GM19043 (cell line): ENCODE data around the gene C2CD2.
A peak's percentile ranks its signal among the peaks of the same experiment; 100 is the strongest.

Source experiments
- ATAC-seq: cut with Tn5 transposase; IDR thresholded peaks from one replicate; pipeline ENCODE4 v1.9.1; 2021; ENCODE audit warnings: low read depth; ENCODE audit not compliant: unreplicated experiment

The C2CD2 gene

DNA sequence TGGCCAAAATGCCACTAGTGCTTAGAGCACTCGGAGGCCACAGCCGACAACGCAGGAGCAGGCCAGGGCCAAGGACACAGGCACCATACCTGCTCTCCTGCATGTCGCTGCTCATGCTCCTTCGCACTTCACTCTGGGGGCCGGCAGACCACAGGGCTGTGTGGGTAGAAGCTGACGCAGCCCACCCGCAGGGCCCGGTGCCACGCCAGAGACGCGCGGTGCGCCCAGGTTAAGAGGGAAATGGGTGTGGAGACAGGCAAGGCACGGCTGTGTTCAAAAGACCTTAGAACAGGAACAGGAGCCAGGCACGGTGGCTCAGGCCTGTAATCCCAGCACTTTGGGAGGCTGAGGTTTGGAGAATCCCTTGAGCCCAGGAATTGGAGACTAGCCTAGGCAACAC is 61.1 kb downstream of the C2CD2 start:
- no peak for ATAC-seq

DNA sequence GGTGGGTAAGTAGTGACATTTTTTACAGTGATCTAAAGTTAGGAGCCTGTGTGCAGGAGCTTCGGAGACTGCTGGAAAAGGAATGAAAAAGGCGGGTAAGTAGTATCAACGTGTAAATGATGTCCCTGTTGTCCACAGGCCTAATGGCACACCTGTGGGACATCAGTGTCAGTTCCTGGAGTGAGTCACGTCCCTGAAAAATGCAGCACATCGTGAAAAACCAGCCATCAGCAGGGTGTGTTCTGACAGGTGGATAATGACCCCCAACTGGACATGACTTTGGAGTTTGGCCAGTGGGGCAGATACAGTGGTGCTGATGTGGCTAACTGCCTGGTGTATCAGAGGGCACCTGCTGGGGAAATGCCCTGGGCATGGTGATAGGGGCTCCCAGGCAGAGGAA is 62.7 kb downstream of the C2CD2 start:
- no peak for ATAC-seq

DNA sequence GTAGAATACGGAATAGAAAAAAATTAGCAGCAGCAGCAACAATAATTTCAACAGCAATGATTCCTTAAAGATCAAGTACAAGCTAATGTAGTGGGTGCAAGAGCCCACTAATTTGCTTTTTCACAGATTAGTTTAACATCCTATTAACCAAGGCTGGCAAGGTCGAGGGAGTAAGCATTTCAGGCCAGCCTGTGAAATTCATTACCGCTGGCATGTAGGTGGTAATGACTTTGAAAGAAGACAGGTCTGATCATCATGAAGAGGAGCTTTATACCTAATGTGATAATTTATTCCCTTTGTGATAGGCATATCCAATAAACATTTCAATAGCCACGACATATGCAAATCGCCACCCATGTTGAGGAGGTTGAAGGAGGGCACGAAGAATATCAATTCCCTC is 63.5 kb downstream of the C2CD2 start:
- no peak for ATAC-seq

DNA sequence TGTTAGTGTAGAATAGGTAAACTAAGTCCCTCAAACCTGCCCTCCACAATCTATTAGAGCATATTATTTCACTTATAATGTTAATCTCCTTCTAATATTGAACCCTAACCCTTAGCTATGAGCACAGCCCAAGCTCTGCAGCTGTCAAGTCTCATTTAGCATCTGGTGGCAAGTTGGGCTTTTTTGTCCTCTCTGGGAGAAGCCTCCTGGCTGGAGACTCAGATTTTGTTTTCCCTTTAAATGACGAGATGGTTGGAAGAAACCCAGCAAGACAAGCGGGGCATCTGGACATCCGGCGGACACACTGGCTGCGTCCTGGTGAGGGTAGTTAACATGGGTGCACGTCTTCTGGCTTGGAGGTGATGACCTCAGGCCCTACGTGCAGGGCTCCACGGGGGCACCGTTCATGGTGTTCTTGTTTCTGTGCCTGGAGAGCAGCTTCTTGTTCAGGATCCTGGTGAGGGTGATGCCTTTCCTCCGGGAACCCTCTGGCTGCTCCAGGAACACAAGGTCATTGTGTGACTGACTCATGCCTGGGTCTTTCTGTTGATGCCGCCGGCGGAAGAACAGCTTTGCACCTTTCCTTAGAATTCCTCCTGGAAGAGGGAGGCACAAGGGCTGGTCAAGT is 65.0 kb downstream of the C2CD2 start:
- ATAC-seq = no peak

DNA sequence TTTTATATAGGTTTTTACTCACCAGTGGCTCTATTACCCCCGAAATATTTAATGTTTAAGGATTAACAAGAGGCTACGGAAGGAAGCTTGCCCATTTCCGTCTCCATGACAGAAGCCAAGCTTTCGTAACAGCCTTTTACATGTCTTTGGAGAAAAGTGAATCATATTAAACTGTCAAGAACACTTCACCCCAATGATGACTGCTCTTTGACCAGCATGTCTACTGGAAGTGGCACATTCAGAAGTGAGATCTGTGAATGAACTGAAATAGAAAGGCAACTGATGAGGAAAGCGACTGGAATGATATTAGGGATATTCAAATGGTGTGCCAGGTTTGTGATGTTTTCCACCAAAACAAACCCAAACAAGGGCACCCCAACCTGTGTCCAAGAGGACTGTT is 66.2 kb downstream of the C2CD2 start:
- no peak for ATAC-seq

DNA sequence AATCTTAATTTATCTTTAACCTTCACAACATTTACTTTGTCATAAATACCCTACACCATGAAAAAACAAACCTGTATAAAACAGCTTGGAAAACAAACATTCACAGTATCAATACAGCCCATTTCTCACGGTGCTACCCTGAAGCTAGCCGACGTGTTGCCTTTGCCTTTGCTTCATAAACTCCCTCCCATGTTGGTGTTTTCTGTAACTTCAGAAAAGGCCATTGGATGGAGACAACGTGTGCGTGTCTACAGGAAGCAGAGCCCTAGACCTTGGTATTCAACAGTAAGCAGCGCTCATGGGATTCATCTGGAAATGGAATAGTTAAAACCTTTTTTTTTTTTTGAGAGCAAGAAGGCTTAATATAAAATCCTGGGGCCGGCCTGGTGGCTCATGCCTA is 67.5 kb downstream of the C2CD2 start:
- ATAC-seq = no peak

DNA sequence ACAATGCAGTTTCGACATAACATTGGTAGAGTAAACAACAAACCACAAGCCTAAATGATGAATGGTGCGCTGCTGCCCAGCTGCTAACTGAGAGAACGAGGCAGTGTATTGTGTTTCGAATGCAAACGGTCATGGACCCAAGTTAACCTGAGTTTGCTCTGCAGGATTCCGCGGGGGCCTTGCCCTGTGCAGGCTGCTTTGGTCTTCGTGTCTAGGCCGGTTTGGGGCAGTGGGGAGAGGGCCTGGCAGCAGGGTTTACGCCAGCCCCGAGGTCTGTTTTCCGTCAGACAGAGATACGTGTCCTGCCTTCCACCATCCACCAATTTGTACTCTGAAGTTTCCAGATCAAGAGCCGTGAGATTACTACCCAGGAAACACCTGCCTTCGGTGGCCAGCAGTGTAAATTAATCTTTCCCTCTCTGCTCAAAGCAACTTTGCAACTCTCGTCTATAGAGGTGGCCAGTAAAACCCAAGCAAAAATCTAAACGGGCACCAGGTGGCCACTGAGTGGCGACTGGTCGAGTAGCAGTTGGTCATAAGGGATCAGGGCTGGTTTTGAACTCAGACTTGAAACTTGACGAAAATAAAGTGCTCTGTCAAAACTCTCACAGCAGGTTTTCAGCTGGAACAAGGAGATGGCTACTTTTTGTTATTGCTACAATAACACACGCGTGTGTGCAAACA is 68.3 kb downstream of the C2CD2 start:
- no peak for ATAC-seq

DNA sequence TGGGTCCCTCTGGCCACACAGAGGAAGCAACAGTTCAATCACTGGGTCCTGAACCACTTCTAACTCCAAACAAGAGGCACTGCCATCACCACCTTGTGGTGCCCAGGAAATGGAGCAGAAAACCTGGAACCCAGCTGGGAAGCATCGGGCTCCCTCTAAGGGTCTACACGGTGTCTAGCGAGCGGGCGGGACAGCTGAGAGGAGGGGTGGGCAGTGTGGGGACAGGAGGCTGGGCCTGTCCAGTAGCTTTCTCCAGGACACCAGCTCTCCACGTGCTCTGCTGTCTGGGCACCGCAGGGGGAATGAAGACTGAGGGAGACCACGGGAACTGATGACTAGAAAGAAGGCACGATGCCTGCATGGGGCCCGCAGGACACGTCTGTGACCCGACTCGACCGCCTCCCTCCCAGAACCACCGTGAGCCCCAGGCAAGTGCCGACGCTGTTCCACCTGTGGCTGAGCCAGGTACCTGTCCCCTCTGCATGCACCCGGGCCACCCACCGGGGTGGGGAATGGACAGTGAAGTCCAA is 69.3 kb downstream of the C2CD2 start:
- no peak for ATAC-seq

DNA sequence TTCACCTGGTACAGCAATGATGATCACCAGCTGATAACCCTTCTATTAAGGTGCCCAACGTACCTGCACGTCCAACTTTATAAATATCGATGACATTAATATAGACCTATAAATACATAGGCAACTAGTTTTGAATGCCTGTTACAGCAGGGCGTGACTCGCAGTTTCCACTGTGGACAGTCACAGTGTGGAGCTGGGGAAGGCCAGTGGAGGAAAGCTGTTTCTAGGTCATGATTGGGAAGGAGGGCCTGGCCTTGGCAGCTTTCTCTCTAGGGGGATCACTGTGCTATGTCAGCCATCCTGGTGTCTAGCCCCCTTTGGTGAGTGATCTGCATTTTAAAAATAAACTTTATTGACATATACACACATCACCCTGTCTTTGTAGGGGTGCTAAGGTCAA is 70.2 kb downstream of the C2CD2 start:
- ATAC-seq = no peak

DNA sequence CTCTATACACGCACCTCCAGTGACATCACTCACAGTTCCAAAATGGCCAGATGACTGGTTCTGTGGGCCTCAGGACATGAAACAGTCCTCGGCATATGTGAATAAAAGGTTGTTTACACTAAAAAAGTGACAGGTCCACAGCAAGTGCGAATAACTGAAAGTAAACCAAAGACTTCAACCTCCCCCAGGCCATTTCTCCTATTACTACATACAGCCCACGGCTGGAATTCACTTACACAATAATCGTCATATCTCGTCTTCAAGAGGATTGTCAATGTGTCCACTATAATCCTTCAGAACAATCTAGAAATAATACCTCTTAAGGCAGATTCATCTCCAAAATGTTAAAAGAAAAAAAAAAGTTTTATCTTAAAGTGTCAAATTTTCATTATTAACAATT is 72.8 kb downstream of the C2CD2 start:
- no peak for ATAC-seq

DNA sequence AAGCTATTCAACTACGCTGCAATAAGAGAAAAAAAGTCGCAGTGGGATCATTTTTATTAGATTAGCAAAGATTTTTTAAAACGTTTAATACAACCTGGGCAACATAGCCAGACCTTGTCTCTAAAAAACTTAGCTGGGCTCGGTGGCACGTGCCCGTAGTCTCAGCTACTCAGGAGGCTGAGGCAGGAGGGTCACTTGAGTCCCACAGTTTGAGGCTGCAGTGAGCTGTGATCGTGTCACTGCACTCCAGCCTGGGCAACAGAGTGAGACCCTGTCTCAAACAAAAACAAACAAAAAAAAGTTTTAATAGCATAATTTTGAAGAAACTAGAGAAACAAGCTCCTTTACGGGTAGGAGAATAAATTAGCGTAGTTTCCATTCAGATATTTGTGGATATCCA is 73.7 kb downstream of the C2CD2 start:
- no peak for ATAC-seq

DNA sequence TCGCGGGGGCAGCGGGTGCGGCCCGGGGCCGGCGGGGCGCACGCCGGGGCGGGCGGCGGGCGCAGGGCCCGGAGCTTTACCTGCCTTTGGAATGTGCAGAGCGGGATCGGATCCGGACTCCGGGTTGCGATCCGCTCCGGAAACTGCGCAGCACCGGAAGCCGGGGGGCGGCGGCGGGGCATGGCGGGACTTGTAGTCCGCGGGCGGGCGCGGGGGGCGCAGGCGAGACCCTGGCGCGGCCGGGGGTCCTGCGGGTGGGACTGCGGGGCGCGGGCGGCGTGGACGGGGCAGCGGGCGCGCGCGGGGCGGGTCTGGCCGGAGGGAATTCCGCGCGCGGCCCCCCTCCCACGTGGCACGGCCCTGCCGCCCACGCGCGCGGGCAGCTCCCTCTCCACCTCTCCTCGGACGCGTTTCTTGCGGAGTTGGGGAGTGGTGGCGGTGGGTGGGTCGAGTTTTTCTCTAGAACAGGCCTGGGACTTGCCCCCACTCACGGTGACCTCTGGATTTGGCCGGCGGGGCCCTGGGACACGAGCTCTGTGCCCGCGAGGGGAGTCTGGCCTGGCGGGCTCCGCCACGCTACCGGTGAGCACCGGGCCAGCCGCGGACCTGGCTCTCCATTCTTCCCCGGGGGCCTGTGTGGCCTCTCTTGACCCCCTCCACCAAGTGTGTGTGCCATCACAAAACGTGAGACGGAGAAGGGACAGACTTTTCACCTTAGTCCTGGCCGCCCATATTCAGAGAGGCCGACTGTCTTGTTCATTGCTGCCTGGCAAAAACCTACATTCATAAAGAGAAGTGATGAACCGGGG is 74.4 kb downstream of the C2CD2 start, which contains the start of gene PRDM15:
PRDM15 (minus strand) TSS at position 155 of the 809 bp plus-strand sequence. CDS start 18,981 bp downstream, outside the sequence.
- peak; percentile 56 for ATAC-seq

DNA sequence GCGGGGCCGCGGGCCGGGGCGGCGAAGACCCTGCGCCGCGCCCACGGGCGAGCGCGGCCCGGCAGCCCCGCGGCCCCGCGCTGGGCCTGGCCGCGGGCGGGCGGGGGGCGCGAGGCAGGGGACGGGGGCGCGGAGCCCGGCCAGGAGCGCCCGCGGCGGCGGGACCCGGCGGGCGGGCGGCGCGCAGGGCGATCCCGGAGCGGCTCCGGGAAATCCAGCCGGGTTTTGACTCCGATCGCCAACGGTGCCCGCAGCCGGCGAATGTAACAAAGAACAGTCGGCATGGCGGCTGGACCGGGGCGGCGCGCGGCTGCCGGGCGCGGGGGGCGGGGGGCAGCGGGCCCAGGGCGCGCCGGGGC is 75.0 kb downstream of the C2CD2 start:
- peak; percentile 34 for ATAC-seq

DNA sequence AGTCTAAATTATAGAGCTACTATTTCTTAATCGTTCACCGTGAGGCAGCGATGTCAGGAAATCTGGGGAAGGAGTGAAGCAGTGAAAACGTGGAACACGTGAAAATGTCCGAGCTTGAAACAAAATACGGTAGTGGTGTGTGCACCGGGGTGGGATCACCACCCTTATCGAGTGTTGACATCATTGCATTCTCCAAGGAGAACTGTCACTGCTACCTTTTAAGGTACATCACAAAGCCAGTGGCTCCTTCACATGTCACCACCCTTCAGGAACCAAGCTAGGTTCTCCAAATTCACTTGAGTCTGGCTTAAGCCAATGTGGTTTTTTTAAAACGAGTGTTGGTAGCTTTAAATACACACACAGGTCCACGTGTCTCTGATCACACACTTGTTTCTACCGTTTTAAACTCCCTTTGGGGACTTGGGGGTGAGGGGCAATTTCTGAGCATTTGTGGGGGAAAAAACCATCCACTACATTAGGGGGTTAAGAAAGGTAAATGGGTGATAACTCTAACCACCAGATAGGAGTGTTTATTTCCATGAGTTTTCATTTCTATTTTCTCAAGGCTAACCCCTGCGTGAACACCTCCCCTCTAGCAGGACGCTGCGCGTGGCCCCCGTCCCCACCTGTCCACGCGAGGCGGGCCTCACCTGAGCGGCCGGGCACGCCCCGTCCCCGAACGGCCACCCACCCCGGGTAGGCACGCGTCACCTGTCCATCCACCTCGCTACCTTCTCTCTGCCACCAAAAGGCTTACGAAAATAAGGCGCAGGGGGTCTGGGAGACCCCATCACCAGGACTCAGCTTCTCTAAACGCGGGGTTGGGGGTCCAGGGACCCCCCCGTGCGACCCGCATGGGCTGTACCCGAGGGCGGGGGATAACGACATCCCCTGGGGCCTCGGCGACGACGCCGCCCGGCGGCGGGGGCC is 75.7 kb downstream of the C2CD2 start:
- ATAC-seq = peak; percentile 21

DNA sequence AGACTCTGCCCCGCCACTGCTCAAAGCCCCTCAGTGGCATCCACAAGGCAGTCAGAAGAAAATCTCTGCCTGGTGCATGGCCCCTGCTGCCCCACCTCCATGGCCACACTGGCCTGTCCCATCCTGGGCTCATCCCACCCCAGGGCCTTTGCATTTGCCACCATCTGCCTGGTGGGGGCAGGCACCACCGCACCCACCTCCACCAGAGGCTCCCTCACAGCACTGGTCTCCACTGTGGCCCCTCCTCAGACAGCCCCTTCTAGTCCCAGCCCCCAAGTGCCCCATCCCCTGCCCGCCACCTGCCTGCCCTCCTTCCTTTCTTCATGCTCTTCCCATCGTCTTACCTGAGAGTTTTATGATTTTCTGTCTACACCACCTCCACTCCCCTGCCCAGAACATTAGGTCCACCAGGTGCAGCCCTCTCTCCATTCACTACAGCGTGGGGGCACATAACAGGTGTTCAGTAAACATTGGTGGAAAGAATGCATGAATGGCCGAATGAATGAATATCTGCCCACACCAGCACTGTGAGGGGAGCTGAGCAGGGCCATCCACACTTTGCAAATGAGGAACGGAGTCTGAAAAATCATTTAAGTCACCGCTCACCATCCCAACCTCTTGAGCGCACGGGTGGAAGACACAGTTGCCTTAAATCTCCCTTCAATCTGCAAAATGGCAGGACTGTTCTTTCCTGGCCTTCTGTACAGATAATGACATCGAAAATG is 76.7 kb downstream of the C2CD2 start:
- ATAC-seq = no peak

DNA sequence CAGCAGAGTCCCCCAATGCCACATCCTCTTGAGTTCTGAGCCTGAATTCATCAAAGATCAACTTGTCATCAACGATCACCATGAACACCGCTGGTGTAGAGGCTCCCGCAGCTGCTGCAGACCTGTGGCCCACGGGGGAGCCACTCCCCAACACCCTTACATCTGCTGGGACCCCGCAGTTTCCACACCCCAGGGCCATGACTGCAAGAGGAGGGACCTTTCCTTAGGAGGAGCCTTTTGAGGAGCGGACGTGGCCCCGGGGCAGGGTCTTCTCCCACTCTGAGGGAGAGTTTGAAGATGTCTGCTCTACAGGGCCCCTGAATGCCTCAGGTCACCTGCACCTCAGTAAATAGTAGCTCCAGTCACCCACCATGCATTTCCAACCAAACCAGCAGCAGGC is 77.4 kb downstream of the C2CD2 start:
- ATAC-seq = no peak

DNA sequence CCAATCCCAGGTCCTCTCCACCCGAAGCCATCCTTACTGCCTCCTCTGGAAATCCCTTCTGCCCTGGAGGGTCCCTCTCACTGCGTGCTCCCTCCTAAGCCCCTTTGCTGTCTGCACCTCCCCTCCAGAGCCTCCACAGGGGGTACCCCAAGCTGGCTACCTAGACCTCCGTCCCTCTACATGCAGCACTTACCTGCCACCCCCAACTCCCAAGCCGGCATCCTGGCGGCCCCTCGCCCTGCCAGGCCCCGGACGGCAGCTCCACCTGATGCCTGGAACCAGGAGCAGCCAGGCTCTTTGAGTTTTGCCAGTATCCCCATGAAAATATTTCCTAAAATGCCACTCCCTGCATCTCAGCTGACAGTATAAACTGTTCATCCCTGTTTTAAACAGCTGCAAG is 78.7 kb downstream of the C2CD2 start:
- no peak for ATAC-seq

DNA sequence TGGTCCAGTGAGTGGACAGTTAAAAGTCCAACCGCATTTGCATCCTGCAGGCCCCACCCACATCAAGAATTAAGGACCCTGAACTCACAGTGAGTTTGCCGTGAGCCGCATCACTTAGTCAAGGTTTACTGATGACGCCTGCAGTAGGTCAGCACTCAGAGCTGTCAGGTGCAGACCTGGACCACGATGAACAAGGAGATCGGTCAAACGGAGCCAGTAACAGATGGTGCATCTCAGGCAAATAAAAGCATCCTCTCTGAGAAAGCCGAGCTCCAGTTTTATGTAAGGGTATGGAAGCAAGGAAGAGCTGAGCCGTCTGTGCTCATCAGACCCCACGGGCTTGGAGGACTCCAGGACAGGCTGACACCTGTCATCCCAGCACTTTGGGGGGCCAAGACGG is 79.2 kb downstream of the C2CD2 start:
- no peak for ATAC-seq

DNA sequence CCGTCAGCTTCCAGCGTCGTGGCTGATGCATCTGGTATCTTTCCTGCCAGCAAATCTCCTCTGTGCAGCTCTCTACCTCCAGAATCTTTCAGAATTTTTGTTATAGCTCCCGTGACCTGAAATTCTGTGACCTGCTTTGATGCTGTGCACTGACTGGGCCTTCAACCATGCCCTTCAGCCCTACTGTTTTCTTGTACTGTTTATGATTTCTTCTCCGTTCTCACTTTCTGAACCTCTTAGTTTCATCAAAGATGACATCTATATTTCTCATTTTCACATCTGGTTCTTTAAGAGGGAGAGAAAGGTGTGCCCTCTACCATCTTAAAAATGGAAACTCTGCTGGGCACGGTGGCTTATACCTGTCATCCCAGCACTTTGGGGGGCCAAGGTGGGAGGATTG is 80.4 kb downstream of the C2CD2 start:
- no peak for ATAC-seq

DNA sequence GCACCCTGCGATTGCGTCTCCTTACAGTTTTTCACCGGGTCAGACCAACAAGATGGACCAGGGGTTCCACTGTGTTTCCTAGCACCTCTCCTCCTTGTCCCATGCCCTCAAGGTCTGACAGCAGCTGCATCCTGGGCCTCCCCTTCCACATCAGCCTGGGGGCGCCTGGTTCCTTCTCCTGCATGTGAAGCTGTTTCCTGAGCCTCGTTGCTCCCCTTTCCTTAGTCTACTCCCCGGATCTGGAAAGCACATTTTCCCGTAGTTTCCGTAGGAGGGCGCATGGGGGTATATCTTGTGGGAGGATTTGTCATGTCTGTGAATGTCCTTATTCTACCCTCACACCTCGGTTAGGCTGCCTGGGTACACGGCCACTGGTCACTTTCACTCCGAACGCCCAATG is 80.8 kb downstream of the C2CD2 start:
- ATAC-seq = no peak
